K562 (cell line): Measurements from ENCODE around the gene OLFML2A. TPM values are rescaled to one million over a fixed set of nuclear protein-coding genes. Genes with fewer than 3 reads are reported as not detected.
A peak's percentile ranks its signal among the peaks of the same experiment; 100 is the strongest.

Experiments
- ARID3B ChIP-seq: fragments of 250-450 bp; sonication (Bioruptor Pico); IDR thresholded peaks from 2 replicates; pipeline ENCODE4 v1.4.0; 2020; ENCODE audit warnings: borderline replicate concordance
- BCLAF1 ChIP-seq, 2 experiments: fragments of 450-650 bp in 1 of 2; IDR thresholded peaks; 2 replicates each; pipeline ENCODE4 v1.6.1; 2011 to 2017; ENCODE audit warnings: low read depth in 2 of 2, antibody characterized with exemption in 1 of 2, borderline replicate concordance in 1 of 2, low read length in 1 of 2, mild to moderate bottlenecking in 1 of 2, mixed read lengths in 1 of 2; ENCODE audit not compliant: control insufficient read depth in 1 of 2
- BMI1 ChIP-seq: fragments of 150-350 bp; IDR thresholded peaks from 2 replicates; pipeline ENCODE4 v1.6.1; 2014; ENCODE audit warnings: low read length
- C11orf30 ChIP-seq: fragments of 450-650 bp; IDR thresholded peaks from 2 replicates; pipeline ENCODE4 v1.6.1; 2016; ENCODE audit warnings: low read depth, mild to moderate bottlenecking
- CHCHD3 ChIP-seq: fragments of 250-450 bp; sonication (Bioruptor Pico); IDR thresholded peaks from 2 replicates; pipeline ENCODE4 v2.1.2; 2022; ENCODE audit warnings: mild to moderate bottlenecking
- CHD2 ChIP-seq: IDR thresholded peaks from 2 replicates; pipeline ENCODE4 v1.6.1; 2011; ENCODE audit warnings: low read depth, low read length
- CREB1 ChIP-seq, 2 experiments: sonication (generic) in 1 of 2; formaldehyde crosslinking in 1 of 2; IDR thresholded peaks; 2 replicates each; pipeline versions ENCODE4 v1.6.1 to v1.8.0; 2012 to 2022; ENCODE audit warnings: inconsistent platforms in 1 of 2, mild to moderate bottlenecking in 1 of 2, missing genetic modification reagents in 1 of 2, moderate library complexity in 1 of 2
- CREBBP ChIP-seq: IDR thresholded peaks from one replicate; pipeline ENCODE4 v1.6.1; 2012; ENCODE audit warnings: low read depth, mild to moderate bottlenecking, control low read depth, inconsistent platforms, low read length
- CTCF ChIP-seq, 3 experiments: IDR thresholded peaks in 2 of 3; conservative IDR thresholded peaks in 1 of 3; 2 replicates each; pipeline ENCODE4 v1.5.1; 2011 to 2012; ENCODE audit warnings: low read length in 3 of 3, mild to moderate bottlenecking in 3 of 3, control low read depth in 2 of 3, improper control_type of control experiment in 1 of 3, inconsistent platforms in 1 of 3, low read depth in 1 of 3, mixed read lengths in 1 of 3, moderate library complexity in 1 of 3; ENCODE audit not compliant: insufficient read depth in 2 of 3
- DPF2 ChIP-seq: fragments of 450-650 bp; IDR thresholded peaks from 2 replicates; pipeline ENCODE4 v1.6.1; 2016
- FOXJ2 ChIP-seq: fragments of 200-800 bp; sonication (Bioruptor generic); IDR thresholded peaks from 2 replicates; pipeline ENCODE4 v1.6.1; 2016; ENCODE audit warnings: missing genetic modification characterization, missing compliant biosample characterization
- HDAC6 ChIP-seq: IDR thresholded peaks from 2 replicates; pipeline ENCODE4 v1.6.1; 2012; ENCODE audit warnings: low read depth, mild to moderate bottlenecking, control low read depth, inconsistent platforms, low read length, moderate library complexity
- HMG20B ChIP-seq: fragments of 250-450 bp; sonication (Bioruptor Pico); IDR thresholded peaks from 2 replicates; pipeline ENCODE4 v1.5.0; 2021; ENCODE audit warnings: mild to moderate bottlenecking
- MECOM ChIP-seq: fragments of 250-450 bp; sonication (Bioruptor Pico); IDR thresholded peaks from 2 replicates; pipeline ENCODE4 v1.8.0; 2022; ENCODE audit warnings: inconsistent platforms
- MEF2A ChIP-seq: IDR thresholded peaks from 2 replicates; pipeline ENCODE4 v1.6.1; 2011; ENCODE audit warnings: low read depth, mild to moderate bottlenecking, low read length, moderate library complexity; ENCODE audit not compliant: control insufficient read depth
- NFRKB ChIP-seq: fragments of 450-650 bp; IDR thresholded peaks from 2 replicates; pipeline ENCODE4 v1.6.1; 2016; ENCODE audit warnings: low read depth
- SIX5 ChIP-seq, 2 experiments: IDR thresholded peaks; 2 replicates each; pipeline ENCODE4 v1.6.1; 2011; ENCODE audit warnings: low read length in 2 of 2, borderline replicate concordance in 1 of 2, low read depth in 1 of 2, mild to moderate bottlenecking in 1 of 2, moderate library complexity in 1 of 2; ENCODE audit not compliant: insufficient read depth in 1 of 2
- SNRNP70 ChIP-seq: fragments of 200-400 bp; formaldehyde crosslinking; optimal IDR thresholded peaks from 2 replicates; pipeline ENCODE3; 2017; ENCODE audit warnings: low read depth, low read length
- ZNF232 ChIP-seq: sonication (generic); formaldehyde crosslinking; IDR thresholded peaks from 2 replicates; pipeline ENCODE4 v1.8.0; 2022; ENCODE audit warnings: mild to moderate bottlenecking, missing genetic modification reagents
- ZNF3 ChIP-seq: fragments of 250-450 bp; sonication (Bioruptor Pico); IDR thresholded peaks from 2 replicates; pipeline ENCODE4 v1.5.0; 2021; ENCODE audit warnings: mild to moderate bottlenecking, moderate library complexity
- ZNF512 ChIP-seq: IDR thresholded peaks from 2 replicates; pipeline ENCODE4 v1.6.1; 2016; ENCODE audit warnings: missing genetic modification characterization, missing compliant biosample characterization
- polyA plus RNA-seq, 8 experiments: library from polyadenylated mRNA; depleted of rRNA in 4 of 8; stranded (reverse) in 5 of 8; unstranded in 3 of 8; fragments of >200 nt; fragmentation: Nextera tagmentation in 2 of 8; fragmentation: Illumina TruSeq in 1 of 8; extraction: Ambion mirVana in 2 of 8; extraction: Trizol in 1 of 8; gene quantifications; 2 replicates each; pipeline versions ENCODE4 v1.2.1 to v1.2.3, GENCODE V29; 2011 to 2014; ENCODE audit warnings: inconsistent platforms in 1 of 8, missing spikeins in 1 of 8
- total RNA-seq, 7 experiments: library from RNA; depleted of rRNA in 6 of 7; stranded (reverse); fragments of >200 nt in 6 of 7; fragmentation: Illumina TruSeq in 2 of 7; extraction: Trizol in 2 of 7; gene quantifications; 2 replicates each; pipeline versions ENCODE4 v1.2.1 to v1.2.3, GENCODE V29; 2011 to 2021; ENCODE audit warnings: low replicate concordance in 1 of 7

Gene OLFML2A
- total and polyA plus RNA-seq, 9 of the 15 experiments (the other 6 are each of a cell fraction or from before 2014, with no cell fraction given), result 0.16 TPM; not detected in 8

- peak; percentile 58 to 90 (median 62) for TF ChIP-seq CTCF (IDR thresholded peaks at IDR 0.05 in 2 of 3, conservative IDR thresholded peaks at IDR 0.05 in 1 of 3; ENCODE audit: insufficient read depth in 2 of 3, low read depth in 1 of 3, low read length in 3 of 3)
- TF ChIP-seq DPF2, result no peak
- TF ChIP-seq HDAC6, result no peak
- TF ChIP-seq ZNF512, result no peak
- TF ChIP-seq ARID3B (CRISPR knock-in tag), result no peak
- TF ChIP-seq FOXJ2, result no peak
- no peak for TF ChIP-seq HMG20B (CRISPR knock-in tag)
- no peak for TF ChIP-seq ZNF3 (CRISPR knock-in tag)
- TF ChIP-seq C11orf30, result no peak
- TF ChIP-seq SNRNP70, result no peak
- no peak for TF ChIP-seq SIX5 (IDR thresholded peaks at IDR 0.05; ENCODE audit: borderline replicate concordance in 1 of 2, insufficient read depth in 1 of 2, low read depth in 1 of 2, low read length in 2 of 2)
- TF ChIP-seq CREB1 (IDR thresholded peaks at IDR 0.05), result no peak
- TF ChIP-seq CREB1 (CRISPR knock-in tag; IDR thresholded peaks at IDR 0.05), result no peak
- no peak for TF ChIP-seq MECOM
- TF ChIP-seq CHCHD3 (CRISPR knock-in tag), result no peak
- TF ChIP-seq NFRKB, result no peak
- no peak for TF ChIP-seq CREBBP
- TF ChIP-seq MEF2A, result no peak
- TF ChIP-seq ZNF232, result no peak
- no peak for TF ChIP-seq BMI1
- TF ChIP-seq CHD2, result no peak
- TF ChIP-seq BCLAF1 (IDR thresholded peaks at IDR 0.05; ENCODE audit: borderline replicate concordance in 1 of 2, control insufficient read depth in 1 of 2, low read depth in 2 of 2, low read length in 1 of 2), result no peak
Observed at GRCh38 chr9:124794902-124795491, 18.1 kb downstream of the OLFML2A start (continued).
